ENCODE measurements around the gene PANK4.

Gene PANK4

DNA sequence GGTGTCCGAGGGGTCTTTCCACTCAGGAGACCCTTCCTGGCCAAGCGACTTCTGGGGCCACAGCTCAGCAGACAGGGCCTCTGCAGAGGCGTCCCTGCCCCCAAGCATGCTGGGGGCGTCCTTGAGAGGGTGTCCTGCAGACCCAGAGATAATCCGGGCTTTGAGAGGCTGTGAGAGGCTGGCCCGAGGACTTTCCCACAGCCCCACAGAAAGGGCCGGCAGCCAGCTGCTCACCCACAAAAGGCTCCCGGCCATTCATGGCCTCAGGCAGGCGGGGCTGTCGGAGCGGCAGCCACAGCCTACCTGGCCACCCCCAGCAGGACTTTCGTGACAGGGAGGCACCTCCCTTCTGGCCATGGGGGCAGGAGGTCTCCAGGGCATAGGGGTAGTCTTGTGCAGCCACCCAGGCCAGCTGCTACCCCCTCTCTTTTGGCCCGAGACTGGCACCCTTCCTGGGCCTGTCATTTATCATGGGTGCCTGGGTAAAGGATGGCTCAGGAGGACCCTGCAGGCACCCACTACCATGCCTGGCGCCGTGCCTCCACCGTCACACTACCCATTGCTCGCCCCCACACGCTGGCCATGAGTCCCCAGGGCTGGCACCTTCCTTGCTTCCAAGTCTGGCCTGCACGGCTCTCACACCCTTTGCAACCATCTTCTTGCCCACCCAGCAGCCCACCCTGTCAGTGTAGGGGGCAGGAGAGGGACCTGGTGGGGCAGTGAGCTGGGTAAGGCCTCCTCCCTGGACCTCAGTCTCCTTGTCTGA, 18.7 kb upstream of the PANK4 start:
- no peak for DNase-seq (ENCODE audit: low read depth)

DNA sequence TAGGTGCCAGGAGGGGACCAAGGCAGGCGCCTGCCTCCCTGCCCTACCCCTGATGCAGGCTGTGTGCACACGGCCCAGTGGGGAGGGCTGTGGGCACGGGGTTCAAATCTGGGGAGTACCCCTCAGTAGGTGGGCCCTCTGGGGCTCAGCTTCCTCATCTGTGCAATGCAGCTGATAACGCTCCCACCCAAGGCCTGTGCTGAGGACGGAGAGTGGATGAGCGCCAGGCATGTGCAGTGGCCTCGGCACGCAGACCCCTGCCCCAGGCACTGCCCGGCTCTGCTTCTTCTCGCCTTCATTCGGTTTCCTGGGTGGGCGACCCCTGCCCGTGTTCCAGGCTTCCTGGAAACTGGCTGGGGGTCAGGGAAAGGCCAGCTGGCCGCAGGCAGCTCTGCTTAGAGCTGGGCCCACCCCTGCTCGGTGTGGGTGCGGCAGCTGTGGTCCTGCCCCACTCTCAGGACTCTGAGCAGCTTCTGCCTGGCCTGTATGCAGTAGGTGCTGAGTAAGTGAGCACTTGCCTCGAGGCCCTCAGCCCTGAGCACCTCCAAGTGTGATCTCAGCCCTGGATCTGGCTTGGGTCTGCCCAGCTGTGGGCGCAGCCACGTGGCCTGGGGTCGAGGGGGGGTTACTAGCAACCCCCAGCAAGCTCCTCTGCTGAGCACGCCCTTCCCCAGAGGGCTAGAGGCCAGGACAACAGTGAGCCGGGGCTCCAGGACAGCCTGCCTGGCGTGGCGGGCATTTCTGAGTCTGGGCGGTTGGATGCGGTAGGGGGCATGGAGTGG, 17.9 kb upstream of the PANK4 start:
- DNase-seq (ENCODE audit: low read depth): no peak

GRCh38 chr1:2543543-2544092, 17.2 kb upstream of the PANK4 start:
- no peak for DNase-seq (ENCODE audit: low read depth)

DNA sequence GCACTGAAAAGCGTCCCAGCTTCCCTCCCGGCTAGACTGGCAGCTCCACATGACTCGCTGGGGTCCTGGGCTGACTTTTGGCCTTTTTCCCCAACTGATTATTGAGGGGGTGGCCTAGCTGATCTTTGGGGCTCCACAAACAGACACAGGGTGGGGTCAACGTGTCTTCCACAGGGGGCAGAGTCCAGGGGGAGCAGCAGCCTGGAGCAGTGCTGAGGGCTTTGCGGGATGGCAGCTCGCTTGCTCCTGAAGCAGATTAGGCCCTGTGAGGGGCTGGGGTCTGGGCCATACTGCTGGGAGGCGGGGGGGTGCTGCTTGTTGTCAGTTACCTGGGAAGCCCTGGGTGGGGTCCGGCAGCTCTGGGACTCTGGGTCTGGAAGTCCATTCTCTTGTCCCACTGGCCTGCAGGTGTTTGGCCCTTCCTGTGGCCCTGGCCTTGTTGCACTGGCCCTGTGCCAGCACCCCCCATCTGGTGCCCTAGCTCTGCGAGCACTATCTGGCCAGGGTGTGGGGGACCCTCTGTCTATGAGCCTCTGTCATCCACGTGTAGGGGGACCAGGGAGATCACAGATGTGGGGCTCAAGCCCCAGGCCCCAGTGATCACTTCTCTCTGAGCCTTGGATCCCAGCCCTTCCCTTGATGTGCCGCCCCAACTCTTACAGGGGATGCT, 16.0 kb upstream of the PANK4 start:
- DNase-seq (ENCODE audit: low read depth): no peak

- DNase-seq (ENCODE audit: low read depth): no peak
Observed at GRCh38 chr1:2541619-2542245, 15.3 kb upstream of the PANK4 start.

DNA sequence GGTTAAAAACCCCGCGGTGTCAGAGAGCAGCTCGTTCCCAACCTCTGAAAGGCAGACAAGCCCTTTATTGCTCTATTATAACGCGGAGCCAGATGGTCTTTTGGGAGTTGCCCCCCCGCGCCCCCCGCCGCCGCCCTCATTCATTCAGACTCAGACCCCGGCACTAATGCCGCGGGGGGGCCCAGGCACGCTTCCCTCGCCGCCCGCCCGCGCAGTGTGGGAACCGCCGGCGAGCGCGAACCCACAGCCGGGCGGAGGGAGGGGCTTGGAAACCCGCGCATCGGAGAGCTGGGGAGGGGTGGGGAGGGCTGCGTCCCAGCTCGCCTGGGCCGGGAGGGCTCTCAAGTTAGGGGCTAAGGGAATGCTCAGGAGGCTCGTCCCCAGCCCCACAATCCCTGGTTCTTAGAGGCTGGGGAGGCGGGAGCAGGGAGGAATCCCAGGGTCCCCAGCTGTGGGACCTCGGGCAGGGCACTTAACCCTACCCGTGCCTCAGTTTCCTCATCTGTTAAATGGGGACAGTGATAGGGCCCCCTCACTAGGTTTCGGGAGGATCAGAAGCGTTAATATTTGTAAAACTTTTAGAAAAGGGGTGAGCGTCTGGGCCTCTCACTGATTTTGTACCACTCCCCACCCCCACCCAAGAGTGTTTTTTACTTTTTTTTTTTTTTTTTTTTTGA, 14.6 kb upstream of the PANK4 start:
- DNase-seq (ENCODE audit: low read depth): no peak

GRCh38 chr1:2539312-2539907, 13.0 kb upstream of the PANK4 start:
- DNase-seq (ENCODE audit: low read depth): no peak

GRCh38 chr1:2538872-2539271, 12.5 kb upstream of the PANK4 start:
- DNase-seq (ENCODE audit: low read depth): no peak

DNA sequence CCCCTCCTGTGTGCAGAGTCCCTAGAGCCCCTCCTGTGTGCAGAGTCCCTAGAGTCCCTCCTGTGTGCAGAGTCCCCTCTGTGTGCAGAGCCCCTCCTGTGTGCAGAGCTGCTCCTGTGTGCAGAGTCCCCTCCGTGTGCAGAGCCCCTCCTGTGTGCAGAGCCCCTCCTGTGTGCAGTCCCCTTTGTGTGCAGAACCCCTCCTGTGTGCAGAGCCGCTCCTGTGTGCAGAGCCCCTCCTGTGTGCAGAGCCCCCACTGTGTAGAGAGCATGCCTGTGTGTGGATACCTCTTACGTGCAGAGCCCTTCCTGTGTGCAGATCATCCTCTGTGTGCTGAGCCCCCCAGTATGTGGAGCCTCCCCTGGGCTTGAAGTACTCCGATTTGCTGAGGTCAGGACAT, 12.0 kb upstream of the PANK4 start:
- no peak for DNase-seq (ENCODE audit: low read depth)

DNA sequence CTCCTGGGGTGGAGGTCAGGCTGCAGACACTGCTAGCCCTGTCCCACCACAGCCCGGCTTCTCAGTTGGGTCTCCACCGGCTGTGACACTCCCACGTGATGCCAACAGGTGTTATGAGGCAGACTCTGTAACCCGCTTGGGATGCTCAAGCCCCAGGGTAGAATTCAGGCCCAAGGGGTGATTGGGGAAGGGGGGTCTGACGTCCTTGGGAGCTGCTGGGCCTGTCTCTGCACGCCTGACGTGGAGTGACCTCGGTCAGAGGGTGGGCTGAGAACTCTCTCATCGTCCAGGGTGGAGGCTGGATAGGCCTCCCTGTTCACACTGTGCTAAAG, 11.4 kb upstream of the PANK4 start:
- no peak for DNase-seq (ENCODE audit: low read depth)

- DNase-seq (ENCODE audit: low read depth): no peak
Observed at GRCh38 chr1:2535981-2536380, 9.6 kb upstream of the PANK4 start.

- no peak for DNase-seq (ENCODE audit: low read depth)
Observed at GRCh38 chr1:2535455-2535854, 9.1 kb upstream of the PANK4 start.

DNA sequence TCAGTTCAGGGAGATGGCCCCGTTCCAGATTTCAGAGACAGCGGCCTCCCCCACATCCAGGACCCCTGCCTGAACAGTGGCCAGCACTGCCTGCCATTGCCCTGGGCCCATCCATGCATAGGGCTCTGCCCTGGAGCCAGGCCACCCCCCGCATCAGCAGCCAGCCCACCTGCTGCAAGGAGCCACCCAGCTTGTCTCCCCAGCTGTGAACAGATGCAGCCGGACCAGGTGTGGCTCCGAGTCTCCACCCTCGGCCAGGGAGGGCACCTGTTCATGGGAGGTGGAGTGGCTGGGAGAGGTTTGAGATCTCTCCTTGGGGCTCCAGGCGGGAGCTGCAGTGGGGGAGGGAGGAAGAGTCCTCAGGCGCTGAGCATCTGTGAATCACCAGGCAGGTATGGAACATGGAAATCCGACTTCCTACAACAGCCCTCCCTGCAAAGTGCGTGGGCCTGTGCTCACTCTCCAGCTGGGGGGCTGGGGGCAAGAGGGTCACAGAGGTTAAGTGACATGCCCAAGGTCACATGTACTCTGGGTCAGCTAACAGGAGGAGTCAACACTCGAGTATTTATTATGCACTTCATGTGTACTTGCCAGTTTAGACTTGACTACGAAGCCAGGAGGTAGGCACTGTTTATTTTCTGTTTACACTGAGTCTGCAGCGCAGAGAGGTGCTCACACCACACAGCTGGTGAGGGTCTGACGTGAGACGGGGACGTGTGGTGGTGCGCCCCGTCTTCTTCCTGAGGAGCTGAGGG, 8.5 kb upstream of the PANK4 start:
- no peak for DNase-seq (ENCODE audit: low read depth)

- DNase-seq (ENCODE audit: low read depth): no peak
Observed at GRCh38 chr1:2534315-2534686, 7.9 kb upstream of the PANK4 start.

- no peak for DNase-seq (ENCODE audit: low read depth)
Observed at GRCh38 chr1:2533365-2533764, 7.0 kb upstream of the PANK4 start.

- DNase-seq (ENCODE audit: low read depth): no peak
Observed at GRCh38 chr1:2532485-2533160, 6.2 kb upstream of the PANK4 start.

- DNase-seq (ENCODE audit: low read depth): no peak
Observed at GRCh38 chr1:2530513-2531361, 4.3 kb upstream of the PANK4 start.

GRCh38 chr1:2529784-2530512, 3.6 kb upstream of the PANK4 start, which contains the start of gene HES5:
TSS of gene HES5 (minus strand) at chr1:2530263. CDS start at chr1:2530164, 99 bp downstream.
- no peak for DNase-seq (ENCODE audit: low read depth)

Data from fibroblast of gingiva (primary cell).